Mesenchymal stem cell (in vitro differentiated cells and primary cell): ENCODE measurements around the gene NFKB2.

Experiments
- DNase-seq: peaks from one replicate; pipeline ENCODE4 v3.0.0-alpha.2; 2013
- H2AFZ ChIP-seq: one replicate; pipeline ENCODE4 v1.6.1; 2013; ENCODE audit warnings: low read depth, mild to moderate bottlenecking, control low read depth, inconsistent platforms, low read length, moderate library complexity
- H2AK5ac ChIP-seq: 2 replicates; pipeline ENCODE4 v1.6.1; 2013; ENCODE audit warnings: low read length, moderate library complexity, mild to moderate bottlenecking, inconsistent platforms; ENCODE audit not compliant: severe bottlenecking
- H2BK120ac ChIP-seq: one replicate; pipeline ENCODE4 v1.6.1; 2013; ENCODE audit warnings: low read depth, mild to moderate bottlenecking, inconsistent platforms, low read length, moderate library complexity
- H2BK12ac ChIP-seq, 2 experiments: one replicate each; pipeline ENCODE4 v1.6.1; 2013; ENCODE audit warnings: inconsistent platforms in 2 of 2, low read length in 2 of 2, mild to moderate bottlenecking in 2 of 2, moderate library complexity in 2 of 2, control low read depth in 1 of 2
- H2BK15ac ChIP-seq: one replicate; pipeline ENCODE4 v1.6.1; 2013; ENCODE audit warnings: mild to moderate bottlenecking, low read depth, inconsistent platforms; ENCODE audit not compliant: poor library complexity, severe bottlenecking
- H2BK5ac ChIP-seq: 2 replicates; pipeline ENCODE4 v1.6.1; 2013; ENCODE audit warnings: low read depth, mild to moderate bottlenecking, low read length, control low read depth, inconsistent platforms; ENCODE audit not compliant: poor library complexity, severe bottlenecking
- H3K14ac ChIP-seq, 2 experiments: one replicate each; pipeline ENCODE4 v1.6.1; 2013; ENCODE audit warnings: inconsistent platforms in 2 of 2, low read length in 2 of 2, control low read depth in 1 of 2, mild to moderate bottlenecking in 1 of 2, moderate library complexity in 1 of 2
- H3K18ac ChIP-seq, 2 experiments: one replicate each; pipeline ENCODE4 v1.6.1; 2013; ENCODE audit warnings: inconsistent platforms in 2 of 2, low read length in 2 of 2, control low read depth in 1 of 2, low read depth in 1 of 2, mild to moderate bottlenecking in 1 of 2
- H3K23ac ChIP-seq, 2 experiments: one replicate each; pipeline ENCODE4 v1.6.1; 2013; ENCODE audit warnings: inconsistent platforms in 2 of 2, low read length in 2 of 2, mild to moderate bottlenecking in 2 of 2, moderate library complexity in 2 of 2, control low read depth in 1 of 2
- H3K27ac ChIP-seq: 2 replicates; pipeline ENCODE4 v1.5.1; 2013; ENCODE audit warnings: mild to moderate bottlenecking, moderate library complexity, low read length, control low read depth, inconsistent platforms; ENCODE audit not compliant: poor library complexity, severe bottlenecking
- H3K27me3 ChIP-seq, 2 experiments: 2 replicates each; pipeline versions ENCODE4 v1.6.1 to v1.7.0; 2013; ENCODE audit warnings: low read length in 2 of 2, mild to moderate bottlenecking in 2 of 2, moderate library complexity in 2 of 2, control low read depth in 1 of 2, inconsistent platforms in 1 of 2; ENCODE audit not compliant: control insufficient read depth in 1 of 2, insufficient read depth in 1 of 2
- H3K36me3 ChIP-seq, 2 experiments: 2 replicates each; pipeline versions ENCODE4 v1.6.1 to v1.7.0; 2013; ENCODE audit warnings: low read length in 2 of 2, control low read depth in 1 of 2, inconsistent platforms in 1 of 2, low read depth in 1 of 2, mild to moderate bottlenecking in 1 of 2; ENCODE audit not compliant: insufficient read depth in 2 of 2, control insufficient read depth in 1 of 2
- H3K4ac ChIP-seq, 2 experiments: one replicate each; pipeline ENCODE4 v1.6.1; 2013; ENCODE audit warnings: inconsistent platforms in 2 of 2, low read length in 2 of 2, mild to moderate bottlenecking in 2 of 2, moderate library complexity in 2 of 2, control low read depth in 1 of 2, low read depth in 1 of 2
- H3K4me1 ChIP-seq: 2 replicates; pipeline ENCODE4 v1.6.1; 2013; ENCODE audit warnings: low read depth, low read length, control low read depth; ENCODE audit not compliant: control insufficient read depth, insufficient read depth
- H3K4me2 ChIP-seq: 2 replicates; pipeline ENCODE4 v1.6.1; 2013; ENCODE audit warnings: low read length, mild to moderate bottlenecking, inconsistent platforms; ENCODE audit not compliant: poor library complexity, severe bottlenecking
- H3K4me3 ChIP-seq, 2 experiments: 2 replicates each; pipeline versions ENCODE4 v1.5.1 to v1.7.0; 2013; ENCODE audit warnings: low read length in 2 of 2, mild to moderate bottlenecking in 2 of 2, control low read depth in 1 of 2, low read depth in 1 of 2; ENCODE audit not compliant: insufficient read depth in 1 of 2
- H3K79me1 ChIP-seq: replicated peaks from 2 replicates; pipeline ENCODE4 v1.6.1; 2013; ENCODE audit warnings: mild to moderate bottlenecking, control low read depth, low read length, inconsistent platforms; ENCODE audit not compliant: poor library complexity, severe bottlenecking
- H3K9ac ChIP-seq: 2 replicates; pipeline ENCODE4 v1.7.0; 2013; ENCODE audit warnings: mild to moderate bottlenecking, low read length, moderate library complexity
- H3K9me3 ChIP-seq: 2 replicates; pipeline ENCODE4 v1.7.0; 2013; ENCODE audit warnings: mild to moderate bottlenecking, low read length; ENCODE audit not compliant: control insufficient read depth
- H4K8ac ChIP-seq: one replicate; pipeline ENCODE4 v1.6.1; 2013; ENCODE audit warnings: inconsistent platforms, mild to moderate bottlenecking, low read length, moderate library complexity
- H4K91ac ChIP-seq: one replicate; pipeline ENCODE4 v1.6.1; 2013; ENCODE audit warnings: mild to moderate bottlenecking, low read length, inconsistent platforms
- WGBS: methylation state at CpG from one replicate; pipeline ENCODE4 v1.1.7; 2013; ENCODE audit warnings: mixed read lengths; 5-methylcytosine and 5-hydroxymethylcytosine counted together

NFKB2 gene

GRCh38 chr10:102405632-102406031, 10.1 kb downstream of the NFKB2 start:
- Histone ChIP-seq H2BK15ac (no peak overlapping the region), H3K4me3 (no peak overlapping the region), H3K9me3 (no peaks in the 10 kb centered on the region), H3K27me3 (peaks cover 46% of the 10 kb centered on the region in 2 experiments), H3K18ac (no peak overlapping the region), H4K8ac (no peak overlapping the region), H2BK12ac (no peak overlapping the region), H3K4me2 (no peak overlapping the region), H3K79me1 (no peaks in the 10 kb centered on the region), H3K4me1 (peaks cover 43% of the 10 kb centered on the region), H2BK120ac (no peak overlapping the region), H3K9ac (no peak overlapping the region), H2BK5ac (no peak overlapping the region), H2AFZ (no peak overlapping the region), H3K4ac (no peak overlapping the region), H2AK5ac (no peak overlapping the region), H3K27ac (no peak overlapping the region), H3K23ac (no peak overlapping the region), H3K14ac (no peak overlapping the region), H3K36me3 (peaks cover 15 to 36% of the 10 kb centered on the region in 2 experiments), H4K91ac (no peak overlapping the region)
- WGBS: 92% methylated on average over 6 of the region's 6 CpGs
- no peak for DNase-seq

- H3K18ac ChIP-seq: no peak overlapping the region
- no peak overlapping the region for H3K4me3 ChIP-seq
- H2BK12ac ChIP-seq: no peak overlapping the region
- H3K27me3 ChIP-seq: peaks cover 58% of the 10 kb centered on the region in 2 experiments
- H2BK120ac ChIP-seq: no peak overlapping the region
- no peak overlapping the region for H4K8ac ChIP-seq
- DNase-seq: no peak
- no peak overlapping the region for H3K14ac ChIP-seq
- no peak overlapping the region for H3K4me2 ChIP-seq
- H3K9me3 ChIP-seq: no peaks in the 10 kb centered on the region
- peaks cover 36% of the 10 kb centered on the region for H3K4me1 ChIP-seq
- 78% methylated on average over 2 of the region's 2 CpGs for WGBS
- H3K79me1 ChIP-seq: no peaks in the 10 kb centered on the region
- no peak overlapping the region for H2BK15ac ChIP-seq
- no peak overlapping the region for H2AFZ ChIP-seq
- H3K36me3 ChIP-seq: peaks cover 3 to 25% of the 10 kb centered on the region in 2 experiments
- no peak overlapping the region for H3K27ac ChIP-seq
- H2BK5ac ChIP-seq: no peak overlapping the region
- H3K9ac ChIP-seq: no peak overlapping the region
- H3K23ac ChIP-seq: no peak overlapping the region
- H4K91ac ChIP-seq: no peak overlapping the region
- H2AK5ac ChIP-seq: no peak overlapping the region
- H3K4ac ChIP-seq: no peak overlapping the region
Observed at GRCh38 chr10:102406815-102407214, 11.3 kb downstream of the NFKB2 start.

- no peaks in the 10 kb centered on the region for H3K79me1 ChIP-seq
- H3K4me1 ChIP-seq: peaks cover 28% of the 10 kb centered on the region
- no peak overlapping the region for H2AK5ac ChIP-seq
- H2BK120ac ChIP-seq: no peak overlapping the region
- H3K9me3 ChIP-seq: no peaks in the 10 kb centered on the region
- H3K18ac ChIP-seq: no peak overlapping the region
- H3K4me2 ChIP-seq: no peak overlapping the region
- no peak overlapping the region for H3K27ac ChIP-seq
- H3K14ac ChIP-seq: no peak overlapping the region
- H4K91ac ChIP-seq: no peak overlapping the region
- peaks cover 65 to 66% of the 10 kb centered on the region in 2 experiments for H3K27me3 ChIP-seq
- H3K23ac ChIP-seq: no peak overlapping the region
- no peak overlapping the region for H3K9ac ChIP-seq
- H2BK5ac ChIP-seq: no peak overlapping the region
- no peak overlapping the region for H2BK12ac ChIP-seq
- H3K36me3 ChIP-seq: peaks cover 0 to 18% of the 10 kb centered on the region in 2 experiments
- H2AFZ ChIP-seq: no peak overlapping the region
- no peak overlapping the region for H3K4me3 ChIP-seq
- H4K8ac ChIP-seq: no peak overlapping the region
- H3K4ac ChIP-seq: no peak overlapping the region
- 80% methylated on average over 13 of the region's 13 CpGs for WGBS
- H2BK15ac ChIP-seq: no peak overlapping the region
- no peak for DNase-seq
Observed at GRCh38 chr10:102407425-102408130, 12.1 kb downstream of the NFKB2 start.

GRCh38 chr10:102408131-102408727, 12.7 kb downstream of the NFKB2 start:
- 74% methylated on average over 14 of the region's 14 CpGs for WGBS
- no peak overlapping the region for H2BK12ac ChIP-seq
- H3K27me3 ChIP-seq: peaks cover 72% of the 10 kb centered on the region in 2 experiments

More at GRCh38 chr10:102408131-102408727, 12.7 kb downstream of the NFKB2 start:
- no peaks in the 10 kb centered on the region for H3K79me1 ChIP-seq
- no peak overlapping the region for H2AK5ac ChIP-seq
- H2BK5ac ChIP-seq: no peak overlapping the region
- no peak overlapping the region for H2BK120ac ChIP-seq
- H3K4ac ChIP-seq: no peak overlapping the region
- H2BK15ac ChIP-seq: no peak overlapping the region
- peaks cover 23% of the 10 kb centered on the region for H3K4me1 ChIP-seq
- H3K4me2 ChIP-seq: peak overlapping the region; percentile 72
- no peak overlapping the region for H3K23ac ChIP-seq
- no peak overlapping the region for H3K14ac ChIP-seq
- H3K9ac ChIP-seq: no peak overlapping the region
- peaks cover 0 to 12% of the 10 kb centered on the region in 2 experiments for H3K36me3 ChIP-seq
- no peak overlapping the region for H3K4me3 ChIP-seq
- H2AFZ ChIP-seq: no peak overlapping the region
- H3K9me3 ChIP-seq: no peaks in the 10 kb centered on the region
- H3K27ac ChIP-seq: no peak overlapping the region
- no peak overlapping the region for H4K91ac ChIP-seq
- no peak for DNase-seq
- H3K18ac ChIP-seq: peak overlapping the region in 1 of 2 experiments; percentile 43
- H4K8ac ChIP-seq: no peak overlapping the region
